Psoas muscle (tissue), 8 donors: ENCODE measurements around the gene IQSEC1. TPM values are rescaled to one million over a fixed set of nuclear protein-coding genes. Genes with fewer than 3 reads are reported as not detected.

ENCODE experiments used
- ATAC-seq, 4 donors: fragments of 200-7000 bp; cut with Tn5 transposase; one replicate each; pipeline ENCODE4 v1.9.1; 2020; ENCODE audit warnings: moderate library complexity in 3 of 4, mild to moderate bottlenecking in 2 of 4
- DNase-seq, 2 donors: peaks; one replicate each; pipeline ENCODE4 v3.0.0-alpha.2; 2020
- H3K27ac ChIP-seq: fragments of 200-600 bp; one replicate; pipeline ENCODE4 v1.8.0; 2022
- H3K27me3 ChIP-seq, 3 donors: fragments of 200-600 bp in 1 of 3; one replicate each; pipeline versions ENCODE4 v1.6.1 to v1.8.0; 2013 to 2022; ENCODE audit warnings: low read length in 2 of 3, mild to moderate bottlenecking in 2 of 3, moderate library complexity in 1 of 3; ENCODE audit not compliant: insufficient read depth in 3 of 3
- H3K36me3 ChIP-seq, 2 donors: fragments of 200-600 bp in 1 of 2; one replicate each; pipeline versions ENCODE4 v1.6.1 to v1.8.0; 2013 to 2022; ENCODE audit warnings: low read depth in 1 of 2, mild to moderate bottlenecking in 1 of 2, moderate library complexity in 1 of 2; ENCODE audit not compliant: insufficient read depth in 1 of 2
- H3K4me1 ChIP-seq: fragments of 200-600 bp; one replicate; pipeline ENCODE4 v1.8.0; 2022
- H3K4me3 ChIP-seq: fragments of 200-600 bp; one replicate; pipeline ENCODE4 v1.8.0; 2022; ENCODE audit warnings: mild to moderate bottlenecking
- H3K9me3 ChIP-seq: fragments of 200-600 bp; one replicate; pipeline ENCODE4 v1.8.0; 2022
- WGBS, 3 donors: extraction: QIAGEN DNeasy Blood & Tissue Kit; methylation state at CpG; one replicate each; pipeline versions ENCODE4 v1.1.6 to v1.1.7; 2013; 5-methylcytosine and 5-hydroxymethylcytosine counted together
- intact Hi-C, 2 donors: fragments of 100-400 bp; cut with DNase I; formaldehyde crosslinking; loops; one replicate each; pipeline versions ENCODE4 v1.11.0 to v1.14.2; 2022
- polyA plus RNA-seq, 3 donors: library from polyadenylated mRNA; stranded (reverse); fragments of 200-250 nt; gene quantifications; one replicate each; pipeline ENCODE4 v1.2.3, GENCODE V29; 2013
- total RNA-seq, 4 donors: library from RNA; stranded (reverse); fragmentation: NEBNext Ultra II Directional in 2 of 4; extraction: Animal tissue kit (Norgen Biotek cat#: 25700) in 2 of 4; gene quantifications; one replicate each; pipeline versions ENCODE4 v1.2.1 to v1.2.4, GENCODE V29; 2021 to 2023
- TF ChIP-seq, protein P1 (sequence below): fragments of 200-600 bp; IDR thresholded peaks from one replicate; pipeline ENCODE4 v1.8.0; 2022; ENCODE audit warnings: antibody characterized with exemption
- donor health status: healthy with polysubstance abuse.
- donor health status: DM: no; HTN: no; CAD: no; lungs with moderate emphysema.
- donor health status: Bipolar disorder and iron deficiency.
- donor health status: healthy.
- donor health status: DM: yes; HTN: yes; CAD: no.
- donor health status: DM: no; HTN: no; CAD: no.
- donor health status: DM: no; HTN: no; CAD: no.
- donor health status: DM: yes; HTN: yes; CAD: no.

IQSEC1 gene
- total and polyA plus RNA-seq, 7 donors: 8.6 to 45.4 (median 28.0) TPM

DNA sequence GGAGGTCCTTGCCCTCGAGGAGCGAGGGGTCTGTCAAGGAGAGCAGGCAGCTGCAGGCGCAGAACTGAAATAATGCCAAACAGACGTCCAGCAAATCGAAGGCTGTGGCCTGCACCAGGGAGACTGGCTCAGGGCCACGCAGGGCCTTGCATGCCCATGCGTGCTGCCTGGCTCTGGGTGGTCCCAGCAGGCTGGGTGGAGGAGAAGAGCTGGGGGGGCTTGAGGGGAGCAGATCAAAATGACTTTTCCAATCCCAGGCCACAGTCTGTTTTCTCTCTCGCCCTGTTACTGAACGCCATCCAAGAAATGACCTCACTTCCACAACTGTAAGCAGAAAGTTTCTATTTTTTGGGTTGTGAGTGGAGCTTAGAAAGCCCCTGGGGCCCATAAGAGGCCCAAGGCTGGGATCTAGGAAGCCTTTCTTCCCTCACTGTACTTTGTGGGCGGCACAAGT, 134.9 kb downstream of the IQSEC1 start:
- DNase-seq (no peak), ATAC-seq (peak in 1 of 4 donors; percentile 5)
- Histone ChIP-seq H3K9me3 (no peaks in the 10 kb centered on the region), H3K4me3 (no peak overlapping the region), H3K4me1 (peaks cover 53% of the 10 kb centered on the region), H3K36me3 (peaks cover 0 to 40% of the 10 kb centered on the region in 2 donors), H3K27me3 (no peaks in the 10 kb centered on the region), H3K27ac (peak overlapping the region; percentile 50)
- 47 to 57% (median 48%) methylated on average over 10 of the region's 10 CpGs for WGBS, 3 donors
- TF ChIP-seq, protein P1, sequence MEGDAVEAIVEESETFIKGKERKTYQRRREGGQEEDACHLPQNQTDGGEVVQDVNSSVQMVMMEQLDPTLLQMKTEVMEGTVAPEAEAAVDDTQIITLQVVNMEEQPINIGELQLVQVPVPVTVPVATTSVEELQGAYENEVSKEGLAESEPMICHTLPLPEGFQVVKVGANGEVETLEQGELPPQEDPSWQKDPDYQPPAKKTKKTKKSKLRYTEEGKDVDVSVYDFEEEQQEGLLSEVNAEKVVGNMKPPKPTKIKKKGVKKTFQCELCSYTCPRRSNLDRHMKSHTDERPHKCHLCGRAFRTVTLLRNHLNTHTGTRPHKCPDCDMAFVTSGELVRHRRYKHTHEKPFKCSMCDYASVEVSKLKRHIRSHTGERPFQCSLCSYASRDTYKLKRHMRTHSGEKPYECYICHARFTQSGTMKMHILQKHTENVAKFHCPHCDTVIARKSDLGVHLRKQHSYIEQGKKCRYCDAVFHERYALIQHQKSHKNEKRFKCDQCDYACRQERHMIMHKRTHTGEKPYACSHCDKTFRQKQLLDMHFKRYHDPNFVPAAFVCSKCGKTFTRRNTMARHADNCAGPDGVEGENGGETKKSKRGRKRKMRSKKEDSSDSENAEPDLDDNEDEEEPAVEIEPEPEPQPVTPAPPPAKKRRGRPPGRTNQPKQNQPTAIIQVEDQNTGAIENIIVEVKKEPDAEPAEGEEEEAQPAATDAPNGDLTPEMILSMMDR: no peak
- intact Hi-C loops: no loop called here

DNA sequence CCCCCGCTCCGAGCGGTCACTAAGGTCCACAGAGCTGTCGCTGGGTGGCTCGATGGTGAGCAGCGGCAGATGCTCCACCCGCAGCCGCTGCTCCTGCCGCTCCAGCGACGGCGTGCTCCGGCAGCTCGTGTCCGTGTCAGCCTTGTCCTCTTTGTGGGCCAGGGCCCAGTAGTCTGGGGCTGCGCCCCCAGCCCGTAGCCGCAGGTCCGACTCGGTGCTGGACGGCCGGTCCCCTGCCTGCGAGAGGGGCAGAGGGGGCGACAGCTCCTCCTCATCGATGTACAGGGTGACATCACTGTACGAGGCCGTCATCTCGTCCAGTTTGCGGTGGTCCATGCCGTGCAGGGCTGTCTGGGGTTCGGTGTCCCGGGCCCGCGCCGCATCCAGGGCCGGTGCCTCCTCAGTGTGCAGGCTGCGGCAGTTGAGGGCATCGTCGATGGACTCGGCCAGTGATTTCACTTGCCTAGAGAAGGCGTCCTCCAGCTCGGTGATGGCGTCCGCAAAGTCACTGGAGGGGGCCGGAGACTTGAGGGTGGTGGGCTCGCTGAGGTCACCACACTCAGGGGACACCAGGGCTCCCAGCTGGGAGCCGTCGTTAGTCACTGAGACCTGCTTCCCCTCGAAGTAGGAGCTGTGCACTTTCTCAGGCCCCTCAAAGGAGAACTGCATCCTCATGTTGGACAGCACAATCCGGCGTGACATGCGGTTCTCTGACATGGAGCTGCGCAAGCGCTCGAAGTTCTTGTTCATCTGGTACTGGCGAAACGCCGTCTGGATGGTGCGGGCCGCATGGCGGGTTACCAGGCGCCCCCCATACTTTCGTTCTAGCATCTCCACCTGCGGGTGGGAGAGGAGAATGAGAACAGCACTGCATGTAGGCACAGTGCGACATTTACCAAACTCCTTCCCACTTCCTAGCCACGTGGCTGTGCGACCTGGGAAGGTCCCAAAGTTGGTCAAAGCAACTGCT, 137.1 kb downstream of the IQSEC1 start:
- ATAC-seq (no peak), DNase-seq (no peak)
- no peaks in the 10 kb centered on the region for H3K27me3 ChIP-seq
- H3K4me1 ChIP-seq: peaks cover 63% of the 10 kb centered on the region
- H3K27ac ChIP-seq: peak overlapping the region; percentile 91
- H3K36me3 ChIP-seq: peaks cover 0 to 35% of the 10 kb centered on the region in 2 donors
- H3K4me3 ChIP-seq: no peak overlapping the region
- no peaks in the 10 kb centered on the region for H3K9me3 ChIP-seq
- WGBS, 3 donors: 96 to 98% (median 97%) methylated on average over 67 of the region's 67 CpGs
- intact Hi-C loops: no loop called here
- TF ChIP-seq, protein P1: no peak

DNA sequence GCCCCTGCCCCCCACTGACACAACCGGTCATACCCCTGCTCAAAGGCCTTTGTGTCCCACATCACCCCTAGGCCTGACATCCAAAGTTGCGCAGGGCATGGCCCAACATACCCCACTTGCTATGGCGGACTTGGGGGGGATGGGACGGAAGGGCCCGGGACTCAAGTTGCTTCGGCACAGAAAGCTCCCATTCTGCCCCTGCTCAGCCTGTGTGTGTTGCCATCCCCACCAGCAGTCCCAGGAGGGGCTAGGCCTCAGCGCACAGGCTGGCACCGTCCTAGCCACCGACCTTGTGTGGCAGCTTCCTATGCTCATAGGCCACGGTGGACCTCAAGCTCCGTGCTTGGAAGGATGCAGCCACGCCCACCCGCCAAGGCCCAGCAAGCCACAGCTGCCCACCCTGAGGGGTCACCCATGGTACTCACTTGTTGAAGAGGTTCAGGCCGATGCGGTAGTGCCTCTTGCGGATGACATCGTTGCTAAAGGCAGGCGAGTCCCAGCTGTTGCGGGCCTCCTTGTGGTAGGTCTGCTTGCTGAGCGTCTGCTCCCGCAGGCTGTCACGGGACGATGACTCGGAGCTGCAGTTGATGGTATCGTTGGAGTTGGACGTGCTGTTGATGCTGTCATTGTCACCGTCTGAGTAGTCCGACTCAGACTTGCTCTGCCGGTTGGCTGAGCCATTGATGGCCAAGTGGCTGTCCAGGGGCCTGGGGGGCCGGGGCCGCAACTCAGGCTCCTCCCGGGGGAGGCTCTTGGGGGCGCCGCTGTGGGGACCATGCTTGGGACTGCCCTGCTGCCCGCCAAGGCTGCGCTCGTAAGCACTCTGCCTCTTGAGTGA, 138.0 kb downstream of the IQSEC1 start:
- 88 to 92% (median 88%) methylated on average over 36 to 37 of the region's 37 CpGs for WGBS, 3 donors
- Histone ChIP-seq H3K27me3 (no peaks in the 10 kb centered on the region), H3K27ac (peak overlapping the region; percentile 91), H3K36me3 (peaks cover 0 to 27% of the 10 kb centered on the region in 2 donors), H3K4me3 (peak overlapping the region; percentile 18), H3K4me1 (peaks cover 67% of the 10 kb centered on the region), H3K9me3 (no peaks in the 10 kb centered on the region)
- TF ChIP-seq, protein P1: no peak
- ATAC-seq: no peak
- intact Hi-C loops: no loop called here
- DNase-seq: no peak

DNA sequence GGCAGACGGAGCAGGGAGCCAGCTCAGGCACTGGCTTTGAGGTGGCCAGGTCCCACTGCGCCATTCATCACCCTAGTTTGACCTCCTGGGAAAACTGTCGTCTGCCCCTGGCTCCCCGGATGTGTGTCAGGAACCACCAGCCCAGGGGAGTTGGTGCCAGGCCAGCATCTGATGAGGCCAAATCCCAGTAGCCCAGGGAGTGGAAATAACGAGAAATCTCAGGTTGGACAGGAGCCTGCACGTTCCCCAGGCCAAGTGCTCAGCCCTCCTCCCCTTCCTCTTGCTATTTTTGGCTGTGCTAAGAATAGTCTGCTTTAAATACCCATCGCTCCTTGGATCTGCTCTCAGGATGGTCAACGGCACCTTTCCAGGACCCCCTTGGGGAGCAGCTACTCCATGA, 138.8 kb downstream of the IQSEC1 start:
- Histone ChIP-seq H3K4me3 (peak overlapping the region; percentile 18), H3K27ac (peak overlapping the region; percentile 91), H3K9me3 (no peaks in the 10 kb centered on the region), H3K27me3 (no peaks in the 10 kb centered on the region), H3K36me3 (peaks cover 0 to 20% of the 10 kb centered on the region in 2 donors), H3K4me1 (peaks cover 72% of the 10 kb centered on the region)
- peak; percentile 20 to 59 (median 42) for ATAC-seq
- intact Hi-C loops: loop anchor here (5.0 kb wide), 2 partner anchors 33 to 48 kb away; no protein-coding TSS in a partner anchor
- peak; percentile 69 to 77 for DNase-seq
- TF ChIP-seq, protein P1: no peak
- WGBS, 3 donors: 9 to 13% (median 10%) methylated on average over 8 of the region's 8 CpGs
